ENCODE results near the gene CUBN. TPM values are rescaled to one million over a fixed set of nuclear protein-coding genes. Genes with fewer than 3 reads are reported as not detected.
"Not testable (repeated sequence)": the region's sequence is repeated elsewhere in the genome, so short reads cannot be mapped to it uniquely, and the experiment has no call there.

Gene CUBN
- total RNA-seq, 1 donor: 3.2 TPM

DNA sequence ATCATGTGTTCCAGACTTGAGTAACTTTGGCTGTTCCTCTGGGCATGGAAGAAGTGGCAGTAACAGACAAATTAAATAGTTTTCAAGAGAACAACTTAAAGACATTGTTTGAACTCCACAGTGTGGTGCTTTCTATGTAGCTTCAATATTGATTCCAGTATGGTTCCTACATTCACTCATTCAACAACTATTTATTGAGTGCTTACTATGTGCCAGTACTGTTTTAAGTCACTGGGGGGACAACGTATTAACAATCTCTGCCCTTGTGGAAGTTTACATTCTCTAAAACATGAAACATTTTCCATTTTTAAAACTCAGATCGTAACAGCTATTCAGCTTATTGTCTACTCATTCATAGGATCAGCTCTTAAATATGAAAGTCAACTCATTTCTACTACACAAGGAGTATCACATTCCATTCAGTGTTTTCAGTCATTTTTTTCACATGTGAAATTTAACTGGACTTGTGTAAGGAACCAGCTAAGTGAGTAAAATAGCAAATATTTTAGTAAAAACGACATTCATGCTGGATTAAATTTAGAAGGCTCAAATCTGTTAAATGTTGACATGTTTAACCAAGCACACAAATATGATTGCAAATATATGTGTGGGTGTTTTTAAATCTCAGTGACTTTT lies 13.6 kb upstream of the CUBN start:
- no peak for DNase-seq (ENCODE audit: low read depth in 2 of 3, low spot score in 2 of 3)

DNA sequence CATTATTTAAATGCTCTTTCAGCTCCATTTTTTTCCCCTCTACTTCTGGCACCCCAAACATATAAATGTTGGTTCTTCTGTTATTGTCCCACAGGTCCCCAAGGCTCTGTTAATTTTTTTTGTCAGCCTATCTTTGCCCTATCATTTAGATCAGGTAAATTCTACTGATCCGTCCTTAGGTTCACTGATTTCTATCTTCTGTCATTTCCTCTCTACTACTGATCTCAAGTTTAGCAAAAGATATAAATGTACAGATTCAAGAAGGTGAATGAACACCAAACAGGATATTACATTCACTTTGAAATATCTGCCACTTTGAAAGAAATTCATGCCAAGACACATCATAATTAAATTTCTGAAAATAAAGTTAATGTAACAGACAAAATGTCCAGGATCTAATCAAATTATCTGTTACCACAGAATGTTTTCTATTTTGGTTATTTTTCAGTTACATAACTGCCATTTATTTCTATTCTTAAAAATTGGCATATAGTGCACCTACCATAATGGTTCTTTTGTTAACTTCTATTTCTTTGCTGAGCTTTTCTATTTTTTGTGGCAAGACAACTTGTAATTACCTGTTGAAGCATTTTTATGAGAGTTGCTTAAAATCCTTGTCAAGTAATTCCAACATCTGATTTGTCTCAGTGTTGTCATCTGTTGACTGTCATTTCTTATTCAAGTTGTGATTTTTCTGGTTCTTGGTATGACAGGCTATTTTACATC lies 12.1 kb upstream of the CUBN start:
- no peak for DNase-seq (ENCODE audit: low read depth in 2 of 3, low spot score in 2 of 3)

DNA sequence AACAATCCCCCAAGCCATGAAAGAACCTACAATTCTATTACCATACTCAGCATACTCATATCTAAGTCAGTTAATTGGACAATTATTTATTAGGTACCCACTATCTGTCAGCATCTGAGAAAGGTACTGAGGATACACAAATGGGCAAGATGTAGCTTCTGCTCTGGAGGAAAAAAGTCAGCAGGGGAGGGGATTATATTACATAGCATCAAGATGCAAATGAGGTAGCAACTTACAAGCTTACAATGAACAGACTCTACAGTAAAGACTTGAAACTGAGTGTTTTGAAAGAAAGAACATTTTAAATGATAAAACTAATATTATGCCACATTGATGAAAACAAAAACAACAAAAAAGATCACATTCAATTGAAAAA lies 10.8 kb upstream of the CUBN start:
- DNase-seq (ENCODE audit: low read depth in 2 of 3, low spot score in 2 of 3): no peak

DNA sequence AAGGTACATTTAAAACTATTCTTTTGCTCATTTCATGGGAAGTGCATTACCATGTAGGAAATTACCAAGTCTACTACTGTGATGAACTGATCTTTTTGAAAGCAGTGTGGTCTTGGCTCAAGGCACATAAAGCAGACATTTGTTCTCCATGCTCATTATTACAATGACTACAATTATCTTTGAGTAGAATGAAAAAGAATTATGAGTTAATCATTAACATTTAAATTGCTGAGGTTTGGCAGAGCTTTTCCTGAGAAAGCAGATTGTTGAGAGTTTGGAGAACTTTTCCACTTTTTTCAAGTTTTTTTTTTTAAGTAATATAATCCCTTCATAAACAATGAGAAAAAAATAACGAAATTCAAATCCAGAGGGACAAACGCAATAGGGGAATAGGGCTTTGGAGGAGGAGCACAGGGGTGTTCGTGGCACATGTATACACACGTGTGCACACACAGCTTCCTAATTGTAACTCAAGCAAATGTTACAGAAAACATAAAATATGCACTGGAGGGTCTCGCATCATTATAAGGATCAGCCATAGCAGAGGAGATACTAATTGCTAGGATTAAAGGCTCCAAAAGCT lies 8.9 kb upstream of the CUBN start:
- DNase-seq (ENCODE audit: low read depth in 2 of 3, low spot score in 2 of 3): no peak

DNA sequence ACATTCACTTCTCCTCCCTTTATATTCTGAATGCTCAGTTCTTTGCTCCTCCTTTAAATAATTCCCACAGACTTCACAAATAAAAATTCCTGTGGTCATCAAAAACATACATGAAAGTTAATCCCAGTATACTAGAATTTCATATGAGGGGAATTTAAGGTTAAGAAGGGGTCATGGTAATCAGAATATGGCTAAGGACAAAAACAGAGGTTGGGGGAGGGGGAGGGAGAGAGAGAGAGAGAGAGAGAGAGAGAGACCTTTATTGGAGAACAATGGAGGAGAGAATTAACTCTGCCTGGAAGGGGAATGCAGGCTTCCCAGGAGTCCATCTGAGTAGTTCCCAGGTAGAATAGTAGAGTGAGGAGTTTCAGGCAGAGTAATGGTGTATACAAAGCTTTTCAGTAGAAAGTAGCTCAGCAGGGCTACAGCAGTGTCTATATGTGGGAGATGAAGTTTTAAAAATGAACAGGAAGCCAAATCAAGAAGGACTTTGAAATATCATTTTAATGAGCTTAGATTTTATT lies 5.2 kb upstream of the CUBN start:
- DNase-seq (ENCODE audit: low read depth in 2 of 3, low spot score in 2 of 3): no peak

DNA sequence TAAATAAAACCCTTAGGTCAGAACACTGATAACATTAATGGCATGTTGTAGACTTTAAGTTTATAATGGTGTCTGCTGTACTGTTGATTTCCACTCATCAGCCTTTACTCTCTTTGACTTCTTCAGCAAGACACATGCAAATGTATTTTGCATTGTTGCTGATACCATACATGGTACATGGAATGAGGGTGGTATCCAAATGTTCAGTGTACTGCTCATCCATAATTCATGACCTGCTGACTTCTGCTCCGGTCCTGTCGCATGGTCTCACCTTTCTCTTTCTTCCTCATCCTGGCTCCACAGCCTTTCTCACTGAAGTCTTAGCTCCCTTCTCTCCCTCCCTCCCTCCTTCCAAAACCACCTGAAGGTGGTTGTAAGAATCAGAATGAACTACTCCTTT lies 4.7 kb upstream of the CUBN start:
- no peak for DNase-seq (ENCODE audit: low read depth in 2 of 3, low spot score in 2 of 3)

DNA sequence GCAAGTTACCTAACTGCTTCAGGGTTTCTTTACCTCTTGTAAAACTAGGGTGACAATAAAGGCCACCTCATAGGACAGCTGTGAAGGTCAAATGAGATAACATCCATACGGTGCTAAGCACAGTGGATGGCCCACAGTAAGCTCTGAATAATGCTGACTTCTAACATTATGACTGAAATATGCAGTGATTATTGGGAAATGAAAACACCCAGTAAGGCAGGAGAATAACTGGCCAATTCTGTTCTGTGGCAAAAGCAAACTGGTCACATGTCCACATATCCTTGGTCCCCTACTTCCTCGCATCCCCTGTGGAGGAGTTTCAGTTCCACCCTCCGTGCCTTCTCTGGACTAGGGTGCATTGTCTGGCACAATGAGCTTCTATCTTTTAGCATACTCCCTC lies 1.4 kb downstream of the CUBN start:
- no peak for DNase-seq (ENCODE audit: low read depth in 2 of 3, low spot score in 2 of 3)

DNA sequence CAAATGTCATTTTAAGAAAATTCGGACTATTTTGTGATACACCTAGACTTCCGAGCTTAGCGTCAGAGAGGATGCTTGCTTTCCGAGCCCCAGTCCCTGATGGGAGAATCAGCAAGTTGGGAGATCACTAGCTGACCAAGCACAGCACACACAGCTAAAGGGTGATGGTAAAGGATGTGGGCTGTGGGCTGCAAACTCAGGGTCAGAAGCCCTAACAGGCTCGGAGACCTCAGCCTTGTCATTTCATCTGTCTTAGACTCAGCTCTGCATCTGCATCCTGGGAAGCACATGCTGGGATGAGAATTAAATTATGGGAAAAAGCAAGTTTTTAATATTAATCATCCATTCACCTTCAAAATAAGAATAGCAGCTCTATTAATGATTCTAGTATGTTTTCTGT lies 3.3 kb downstream of the CUBN start:
- no peak for DNase-seq (ENCODE audit: low read depth in 2 of 3, low spot score in 2 of 3)

DNA sequence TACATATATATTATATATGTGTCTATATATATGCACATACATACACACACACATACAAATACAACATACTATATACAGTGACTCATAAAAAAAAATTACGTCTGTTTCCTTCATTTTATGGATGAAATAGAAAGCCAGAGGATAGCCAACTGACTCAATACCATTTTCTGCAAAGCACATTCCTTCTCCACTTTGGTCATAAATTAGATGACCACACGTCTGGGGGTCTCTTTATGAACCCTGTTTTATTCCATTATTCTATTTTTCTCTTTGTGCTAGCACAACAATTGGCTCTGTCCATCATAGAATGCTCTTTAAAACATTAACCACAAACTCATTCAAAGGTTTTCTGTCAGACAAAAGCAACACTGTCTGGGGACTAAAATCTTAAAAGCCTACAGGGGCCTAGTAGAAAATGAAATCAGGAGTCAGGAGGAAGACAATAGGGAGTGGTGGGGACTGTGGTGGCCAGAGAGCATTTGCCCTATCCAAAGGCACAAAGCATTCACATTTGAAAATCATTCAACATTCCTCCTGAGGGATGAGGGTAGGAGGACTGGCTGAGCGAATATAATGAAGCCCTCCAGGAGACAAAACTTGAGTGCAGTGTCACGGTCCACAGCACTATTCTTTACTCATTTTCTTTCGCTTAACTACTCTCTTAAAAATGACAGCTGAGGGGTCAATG lies 4.3 kb downstream of the CUBN start:
- DNase-seq (ENCODE audit: low read depth in 2 of 3, low spot score in 2 of 3): no peak

DNA sequence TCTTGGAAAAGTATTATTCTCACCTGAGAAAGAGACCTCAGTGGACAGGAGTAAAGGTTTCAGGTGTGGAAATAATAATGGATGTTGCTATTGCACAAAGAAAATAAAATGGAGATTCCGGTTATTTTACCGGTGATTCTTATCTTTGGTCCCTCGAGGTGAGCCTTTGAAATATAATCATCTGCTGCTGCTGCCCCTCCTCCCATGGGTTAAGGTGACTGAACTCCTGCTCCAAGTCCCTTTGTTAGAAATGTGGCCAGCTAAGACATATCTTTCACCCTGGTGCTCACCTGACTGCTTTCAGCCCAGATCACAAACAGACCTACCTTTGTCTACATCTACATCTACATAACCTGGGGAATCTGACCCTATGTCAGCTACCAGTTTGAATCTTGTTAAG lies 5.7 kb downstream of the CUBN start:
- DNase-seq (ENCODE audit: low read depth in 2 of 3, low spot score in 2 of 3): no peak

DNA sequence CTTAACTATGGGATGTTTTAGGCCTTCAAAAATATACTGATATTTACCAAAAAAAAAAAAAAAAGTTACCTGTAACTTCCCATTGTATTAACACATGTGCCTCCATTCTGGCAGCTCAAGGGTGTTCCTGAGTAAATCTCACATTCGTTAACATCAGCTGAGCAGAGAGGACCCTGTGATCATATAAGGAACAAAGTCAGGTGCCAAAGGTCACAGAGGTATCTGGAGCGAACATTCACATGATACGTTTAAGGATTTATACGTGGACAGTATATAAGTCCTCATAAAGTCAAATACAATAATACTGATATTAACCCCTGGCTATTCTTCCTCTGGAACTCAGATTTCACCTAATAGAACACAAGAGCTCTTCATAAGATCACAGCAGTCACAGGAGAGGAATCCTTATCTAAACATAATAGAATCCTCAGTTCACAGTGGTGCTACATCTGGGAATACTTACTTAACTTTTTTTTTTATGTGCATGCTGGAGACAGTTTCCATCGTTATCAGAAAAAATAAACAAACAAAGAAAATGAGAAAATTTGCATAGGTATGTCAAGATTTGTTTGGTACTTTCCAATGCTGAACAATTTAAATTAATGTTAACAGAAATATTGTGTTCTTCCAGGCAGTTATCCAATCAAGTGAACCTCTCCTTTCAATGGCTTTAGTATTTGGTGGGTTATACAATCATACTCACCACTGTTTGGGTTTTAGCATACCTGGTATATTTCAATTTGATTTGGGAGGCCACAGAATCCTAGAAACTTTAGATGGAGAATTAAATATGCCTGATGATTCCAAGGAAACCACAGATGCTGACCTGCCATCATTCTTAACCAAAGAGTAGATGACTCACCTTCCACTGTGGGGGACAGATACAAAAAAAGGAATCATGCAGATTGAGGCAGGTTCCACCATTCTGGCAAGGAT lies 6.6 kb downstream of the CUBN start:
- DNase-seq (ENCODE audit: low read depth in 2 of 3, low spot score in 2 of 3): no peak

DNA sequence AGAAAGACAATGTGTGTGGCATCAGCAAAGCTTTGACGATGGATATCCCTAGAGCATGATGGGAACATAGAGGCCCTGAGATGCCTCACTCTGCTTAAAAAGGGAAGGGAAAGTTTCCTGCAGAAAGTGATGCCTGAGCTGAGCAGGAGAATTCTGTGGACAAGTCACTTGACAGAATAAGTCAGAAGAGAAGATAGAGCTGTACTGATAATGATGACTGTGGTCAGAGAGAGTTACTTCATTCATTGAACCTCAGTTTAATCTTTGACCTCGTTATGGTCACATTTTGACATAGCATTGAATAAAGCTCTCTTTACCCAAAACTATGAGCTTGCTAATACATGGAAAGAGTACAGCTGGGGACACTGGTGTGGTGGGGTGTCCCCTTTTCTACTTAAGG lies 7.6 kb downstream of the CUBN start:
- DNase-seq (ENCODE audit: low read depth in 2 of 3, low spot score in 2 of 3): no peak

DNA sequence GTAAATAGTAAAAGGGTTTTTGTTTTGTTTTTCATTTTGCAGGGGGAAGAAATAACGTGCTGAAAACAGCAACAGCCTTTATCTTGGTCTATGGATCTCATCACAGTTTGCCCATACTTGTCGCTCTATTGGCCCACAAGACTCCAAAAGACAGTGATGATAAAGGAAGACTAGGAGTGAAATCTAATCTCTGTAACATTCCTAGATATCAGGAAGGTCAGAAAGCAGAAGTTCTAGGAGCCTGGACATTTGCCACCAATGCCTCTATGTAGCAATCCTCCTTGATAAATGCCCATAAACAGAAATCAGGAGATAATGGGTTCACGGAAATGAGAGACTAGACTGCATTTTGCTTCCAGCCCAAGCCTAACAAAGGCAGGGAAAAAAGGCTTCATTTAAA lies 8.9 kb downstream of the CUBN start:
- no peak for DNase-seq (ENCODE audit: low read depth in 2 of 3, low spot score in 2 of 3)

DNA sequence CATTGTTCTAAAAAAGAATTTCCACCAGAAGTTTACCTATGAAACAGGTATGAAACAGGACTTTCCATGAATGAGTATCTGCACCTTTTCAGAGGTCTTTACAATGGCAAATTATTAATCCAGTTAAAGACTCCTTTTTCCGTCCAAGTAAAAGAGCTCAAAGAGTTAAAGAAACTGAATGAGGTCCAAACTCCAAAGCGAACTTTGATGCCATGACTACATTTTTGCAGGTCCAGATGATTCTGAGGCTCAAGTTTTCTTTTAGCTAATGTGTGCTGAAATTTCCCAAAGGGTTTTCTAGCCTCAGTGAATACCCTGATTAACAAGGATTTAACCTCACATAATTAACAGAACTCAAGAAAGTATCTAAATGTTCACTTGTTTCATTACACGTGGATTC lies 9.8 kb downstream of the CUBN start:
- DNase-seq (ENCODE audit: low read depth in 2 of 3, low spot score in 2 of 3): no peak

DNA sequence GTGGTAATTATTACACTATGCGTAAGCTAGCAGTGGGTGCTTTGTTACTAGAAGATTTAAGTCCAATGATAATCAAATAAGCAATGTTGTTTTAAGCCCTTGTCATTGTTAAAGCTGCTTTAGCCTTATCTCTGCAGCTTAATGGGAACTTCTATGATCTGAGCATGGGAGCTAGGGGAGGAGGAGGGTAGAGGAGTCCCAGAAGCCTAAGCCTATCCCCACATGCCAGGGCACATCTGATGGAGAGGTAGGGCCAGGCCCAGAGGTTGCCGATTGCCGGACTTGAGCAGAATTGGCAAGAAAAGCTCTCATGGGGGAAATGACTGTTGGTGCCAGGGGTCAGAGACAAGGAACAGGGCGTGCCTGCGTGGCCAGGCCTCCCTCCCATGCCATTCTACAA lies 13.4 kb downstream of the CUBN start:
- DNase-seq (ENCODE audit: low read depth in 2 of 3, low spot score in 2 of 3): no peak

DNA sequence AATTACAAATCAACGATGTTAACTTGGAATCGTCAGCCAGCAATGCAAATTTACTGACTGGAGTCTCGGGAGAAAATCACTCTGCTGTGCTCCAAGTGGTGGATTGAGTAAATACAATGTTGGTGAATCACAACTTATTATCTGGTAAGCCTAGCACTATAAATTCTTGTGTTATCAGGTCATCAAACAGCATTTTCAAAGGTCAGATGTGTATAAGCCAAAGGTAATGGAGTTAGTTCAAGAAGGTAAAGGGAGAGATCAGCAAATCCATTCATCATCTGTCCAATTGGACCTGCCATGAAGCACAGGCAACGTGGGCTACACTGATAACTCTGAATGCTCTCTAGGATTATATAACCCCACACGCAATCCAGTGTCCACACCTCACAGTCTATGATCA lies 13.9 kb downstream of the CUBN start:
- DNase-seq (ENCODE audit: low read depth in 2 of 3, low spot score in 2 of 3): no peak

DNA sequence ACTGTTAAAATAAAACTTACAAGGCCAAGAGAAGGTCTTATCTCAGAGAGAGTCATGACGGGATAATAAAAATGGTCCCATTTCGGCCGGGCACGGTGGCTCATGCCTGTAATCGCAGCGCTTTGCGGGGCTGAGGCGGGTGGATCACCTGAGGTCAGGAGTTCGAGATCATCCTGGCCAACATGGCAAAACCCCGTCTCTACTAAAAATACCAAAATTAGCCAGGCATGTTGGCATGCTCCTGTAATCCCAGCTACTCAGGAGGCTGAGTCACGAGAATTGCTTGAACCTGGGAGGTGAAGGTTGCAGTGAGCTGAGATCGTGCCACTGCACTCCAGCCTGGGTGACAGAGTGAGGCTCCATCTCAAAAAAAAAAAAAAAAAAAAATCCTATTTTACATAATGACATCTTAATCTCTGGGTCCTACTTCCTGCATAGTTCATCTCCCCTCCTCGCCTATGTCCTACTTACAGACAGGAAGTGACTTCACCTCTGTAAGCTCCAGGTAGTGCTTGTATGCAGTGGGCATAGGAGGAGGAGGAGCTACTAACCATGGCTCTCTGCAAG lies 14.7 kb downstream of the CUBN start:
- DNase-seq (ENCODE audit: low read depth in 2 of 3, low spot score in 2 of 3): not testable (repeated sequence)

DNA sequence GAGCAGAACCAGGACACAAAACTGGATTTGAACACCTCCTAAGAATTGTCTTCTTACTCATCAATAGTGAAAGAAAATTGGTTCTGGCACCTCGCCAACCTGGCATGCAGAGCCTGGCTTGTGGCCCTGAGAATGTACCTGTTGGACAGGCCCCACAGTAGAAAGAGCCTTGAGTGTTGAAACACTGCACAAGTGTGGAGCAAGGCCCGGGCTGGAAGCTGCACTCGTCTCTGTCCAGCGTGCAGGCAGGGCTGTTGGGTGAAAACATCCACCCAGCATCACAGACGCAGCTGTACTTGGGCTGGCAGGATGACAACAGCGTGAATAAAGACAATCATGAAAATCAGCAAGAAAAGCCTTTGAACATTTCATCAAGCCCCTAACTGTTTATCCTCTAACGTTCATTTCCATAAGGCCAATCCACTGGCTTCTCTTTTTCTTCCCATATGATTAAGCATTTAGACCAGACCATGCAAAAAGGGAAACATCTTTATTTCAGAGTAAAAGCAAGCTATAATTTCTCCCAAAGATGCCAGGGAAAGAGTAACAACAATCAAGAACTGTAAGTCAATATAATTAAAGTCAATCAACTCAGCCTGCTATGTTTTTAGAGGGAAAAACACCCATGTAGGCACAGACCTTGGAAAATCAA lies 15.6 kb downstream of the CUBN start:
- no peak for DNase-seq (ENCODE audit: low read depth in 2 of 3, low spot score in 2 of 3)

DNA sequence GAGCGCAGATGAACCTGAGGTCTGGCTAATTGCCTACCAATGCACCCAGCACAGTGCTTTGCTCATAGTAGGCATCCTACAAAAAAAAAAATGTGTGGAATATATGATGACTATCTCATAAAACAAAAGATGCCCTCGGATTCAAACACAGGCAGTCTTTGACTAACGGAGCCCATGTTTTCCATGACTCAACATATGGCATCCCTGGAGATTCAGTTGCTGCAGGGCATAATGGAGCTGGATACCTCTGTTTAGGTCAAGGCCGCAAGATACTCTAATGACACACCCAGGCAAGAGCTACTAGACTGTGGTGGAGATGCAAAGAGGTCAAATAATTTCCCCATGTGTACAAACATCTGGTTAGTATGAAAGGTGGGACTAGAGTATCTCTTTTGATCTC lies 16.3 kb downstream of the CUBN start:
- no peak for DNase-seq (ENCODE audit: low read depth in 2 of 3, low spot score in 2 of 3)

DNA sequence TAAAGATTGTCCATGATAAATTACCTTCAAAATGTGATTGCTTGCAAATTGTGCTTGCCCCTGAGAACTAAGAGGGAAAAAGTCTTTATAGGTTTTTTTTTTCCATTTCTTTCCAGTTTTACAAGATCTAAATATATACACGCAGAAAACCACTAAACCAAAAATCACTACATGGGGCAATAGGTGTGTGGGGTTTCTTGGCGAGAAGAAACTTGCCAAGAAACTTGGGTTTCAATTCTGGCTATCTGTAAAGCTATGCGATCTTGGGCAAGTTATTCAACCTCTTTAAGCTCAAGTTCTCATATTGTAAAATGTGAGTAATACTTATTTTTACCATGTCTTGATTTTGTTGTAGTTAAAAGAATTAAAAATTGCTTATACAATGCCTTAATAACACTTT lies 17.0 kb downstream of the CUBN start:
- no peak for DNase-seq (ENCODE audit: low read depth in 2 of 3, low spot score in 2 of 3)
